MCF 10A (cell line): ENCODE results near the gene CTTNBP2NL. TPM values are rescaled to one million over a fixed set of nuclear protein-coding genes. Genes with fewer than 3 reads are reported as not detected.

Experiments
- BruUV-seq: library from RNA; stranded (reverse); fragments of 400-500 nt; replicated peaks from 2 replicates; lab custom pipeline; 2021; lab: Mats Ljungman, UMichigan
- CTCF ChIA-PET: fragments of 300-600 bp; sonication (Branson Sonifier 250); formaldehyde crosslinking; extraction: SDS; loops from one replicate; lab custom pipeline; 2021; ENCODE audit warnings: antibody characterized with exemption, inconsistent platforms; lab: Yijun Ruan, JAX
- POLR2A ChIA-PET: fragments of 300-600, 350-650 bp; sonication (Branson Sonifier 250); formaldehyde crosslinking; extraction: SDS; loops from one replicate; lab custom pipeline; 2020; ENCODE audit warnings: antibody characterized with exemption, inconsistent platforms; lab: Yijun Ruan, JAX
- DNase-seq: peaks from one replicate; pipeline ENCODE4 v3.0.0-alpha.2; 2018; ENCODE audit not compliant: unreplicated experiment
- H3K27ac Mint-ChIP-seq: one replicate; pipeline ENCODE4 v1.8.0; 2022; ENCODE audit warnings: mild to moderate bottlenecking, low read depth, mixed read lengths; ENCODE audit not compliant: unreplicated experiment
- H3K27me3 Mint-ChIP-seq: one replicate; pipeline ENCODE4 v1.8.0; 2022; ENCODE audit warnings: mixed read lengths; ENCODE audit not compliant: insufficient read depth, unreplicated experiment
- H3K36me3 Mint-ChIP-seq: one replicate; pipeline ENCODE4 v1.8.0; 2022; ENCODE audit warnings: mild to moderate bottlenecking, moderate library complexity, mixed read lengths; ENCODE audit not compliant: insufficient read depth, unreplicated experiment
- H3K4me1 Mint-ChIP-seq: one replicate; pipeline ENCODE4 v1.8.0; 2022; ENCODE audit warnings: mixed read lengths; ENCODE audit not compliant: insufficient read depth, unreplicated experiment
- H3K4me3 Mint-ChIP-seq: one replicate; pipeline ENCODE4 v1.8.0; 2022; ENCODE audit warnings: mild to moderate bottlenecking, moderate library complexity, mixed read lengths; ENCODE audit not compliant: unreplicated experiment
- H3K9me3 Mint-ChIP-seq: one replicate; pipeline ENCODE4 v1.8.0; 2022; ENCODE audit warnings: mixed read lengths; ENCODE audit not compliant: unreplicated experiment
- intact Hi-C: fragments of 100-400 bp; cut with micrococcal nuclease; formaldehyde crosslinking; loops from 2 replicates; pipeline ENCODE4 v1.14.1; 2022
- total RNA-seq: library from RNA; stranded (reverse); gene quantifications from 2 replicates; pipeline ENCODE4 v1.2.3, GENCODE V29; 2022
- TF ChIP-seq, protein P1 (sequence below): fragments of 200-600 bp; IDR thresholded peaks from one replicate; pipeline ENCODE4 v1.8.0; 2022; ENCODE audit warnings: antibody characterized with exemption, mild to moderate bottlenecking; ENCODE audit not compliant: unreplicated experiment

The CTTNBP2NL gene
- total RNA-seq, 1 experiment from 2014 or later, result 48.8 TPM

DNA sequence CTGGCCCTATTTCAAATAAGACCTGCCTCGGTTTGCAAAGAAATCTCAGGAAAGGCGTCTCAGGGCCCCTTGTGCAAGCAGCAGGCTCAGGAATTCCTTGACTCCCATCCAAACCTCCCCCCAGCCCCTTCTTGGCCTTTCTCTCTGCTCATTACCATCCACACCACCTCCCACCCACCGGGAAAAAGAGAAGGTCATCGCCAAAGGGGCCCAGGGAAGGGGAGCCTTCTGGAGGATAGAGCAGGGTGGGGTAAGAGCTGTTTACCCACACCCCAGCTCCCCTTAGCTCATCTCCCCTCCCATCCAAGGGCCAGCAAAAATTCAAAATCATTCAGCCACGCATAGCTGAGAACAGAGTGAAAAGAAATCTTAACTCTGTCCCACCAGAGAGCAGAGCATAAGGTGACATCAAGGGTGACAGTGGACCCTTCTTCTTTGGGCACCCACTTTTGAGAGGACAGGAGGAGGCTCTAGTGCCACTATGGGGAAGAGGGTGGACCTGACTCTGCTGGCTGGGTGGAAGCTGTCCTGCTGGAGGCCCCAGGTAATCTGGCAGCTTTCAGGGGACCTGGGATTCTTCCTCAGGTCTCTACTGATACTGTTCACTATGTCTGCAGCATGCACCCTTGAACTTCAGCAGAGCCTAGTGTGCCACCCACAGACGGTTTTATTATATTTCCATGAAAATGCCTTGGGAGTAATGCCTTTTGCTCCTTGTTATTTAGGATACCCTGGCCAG lies 108.8 kb downstream of the CTTNBP2NL start:
- no peaks in the 10 kb centered on the region for H3K4me1 Mint-ChIP-seq
- TF ChIP-seq, protein P1, sequence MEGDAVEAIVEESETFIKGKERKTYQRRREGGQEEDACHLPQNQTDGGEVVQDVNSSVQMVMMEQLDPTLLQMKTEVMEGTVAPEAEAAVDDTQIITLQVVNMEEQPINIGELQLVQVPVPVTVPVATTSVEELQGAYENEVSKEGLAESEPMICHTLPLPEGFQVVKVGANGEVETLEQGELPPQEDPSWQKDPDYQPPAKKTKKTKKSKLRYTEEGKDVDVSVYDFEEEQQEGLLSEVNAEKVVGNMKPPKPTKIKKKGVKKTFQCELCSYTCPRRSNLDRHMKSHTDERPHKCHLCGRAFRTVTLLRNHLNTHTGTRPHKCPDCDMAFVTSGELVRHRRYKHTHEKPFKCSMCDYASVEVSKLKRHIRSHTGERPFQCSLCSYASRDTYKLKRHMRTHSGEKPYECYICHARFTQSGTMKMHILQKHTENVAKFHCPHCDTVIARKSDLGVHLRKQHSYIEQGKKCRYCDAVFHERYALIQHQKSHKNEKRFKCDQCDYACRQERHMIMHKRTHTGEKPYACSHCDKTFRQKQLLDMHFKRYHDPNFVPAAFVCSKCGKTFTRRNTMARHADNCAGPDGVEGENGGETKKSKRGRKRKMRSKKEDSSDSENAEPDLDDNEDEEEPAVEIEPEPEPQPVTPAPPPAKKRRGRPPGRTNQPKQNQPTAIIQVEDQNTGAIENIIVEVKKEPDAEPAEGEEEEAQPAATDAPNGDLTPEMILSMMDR, result no peak
- no peak for DNase-seq
- no peak overlapping the region for H3K4me3 Mint-ChIP-seq
- POLR2A ChIA-PET, result no interaction called here
- no peak overlapping the region for H3K27ac Mint-ChIP-seq
- H3K9me3 Mint-ChIP-seq, result no peaks in the 10 kb centered on the region
- CTCF ChIA-PET, result interaction anchor here (0.6 to 1.2 kb wide), 4 partner anchors 41 to 424 kb away, joined by 3 to 6 read pairs (median 4); no protein-coding TSS in a partner anchor
- intact Hi-C loops, result no loop called here
- peaks cover 23% of the 10 kb centered on the region for H3K27me3 Mint-ChIP-seq
- H3K36me3 Mint-ChIP-seq, result no peaks in the 10 kb centered on the region
- no TSS peak for BruUV-seq

DNA sequence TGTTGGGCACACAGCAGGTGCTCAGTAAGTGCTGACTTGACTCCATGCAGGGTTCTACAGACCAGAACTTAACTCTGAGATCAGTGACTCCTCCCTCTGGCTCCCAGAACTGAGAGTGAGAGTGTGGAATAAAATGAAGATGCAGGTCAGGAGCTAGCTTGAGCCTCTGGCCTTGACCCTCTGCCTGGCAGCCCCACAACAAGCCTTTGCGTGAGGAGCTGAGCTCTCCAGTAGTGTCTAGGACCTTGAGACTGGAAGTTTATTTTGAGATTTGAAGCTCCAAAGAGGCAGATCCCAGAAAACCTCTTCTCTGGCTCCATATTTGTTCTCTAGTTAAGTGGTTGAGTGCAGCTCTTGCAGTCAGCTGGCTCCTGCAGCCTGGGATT lies 109.4 kb downstream of the CTTNBP2NL start:
- CTCF ChIA-PET, result interaction anchor here (0.6 to 1.2 kb wide), 4 partner anchors 38 to 69 kb away, joined by 3 to 6 read pairs (median 4); no protein-coding TSS in a partner anchor
- Mint-ChIP-seq H3K36me3 (no peaks in the 10 kb centered on the region), H3K27me3 (peaks cover 23% of the 10 kb centered on the region), H3K4me3 (no peak overlapping the region), H3K9me3 (no peaks in the 10 kb centered on the region), H3K4me1 (no peaks in the 10 kb centered on the region), H3K27ac (no peak overlapping the region)
- BruUV-seq, result no TSS peak
- intact Hi-C loops, result no loop called here
- no peak for DNase-seq
- POLR2A ChIA-PET, result interaction anchor here (0.7 kb wide), 1 partner anchor 9 kb away, joined by 3 read pairs; no protein-coding TSS in a partner anchor
- TF ChIP-seq, protein P1, result no peak

DNA sequence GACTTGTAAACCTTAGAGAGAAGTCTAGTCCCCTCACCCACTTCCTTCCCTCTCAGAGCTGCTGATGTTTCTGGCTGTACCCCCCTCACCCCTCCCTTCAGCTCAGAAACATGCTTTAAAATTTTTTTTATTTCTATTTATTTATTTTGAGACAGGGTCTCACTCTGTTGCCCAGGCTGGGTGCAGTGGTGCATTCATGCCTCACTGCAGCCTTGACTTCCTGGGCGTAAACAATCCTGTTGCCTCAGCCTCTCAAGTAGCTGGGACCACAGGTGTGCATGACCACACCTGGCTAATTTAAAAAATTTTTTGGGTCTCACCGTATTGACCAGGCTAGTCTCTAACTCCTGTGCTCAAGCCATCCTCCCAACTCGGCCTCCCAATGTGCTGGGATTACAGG lies 109.9 kb downstream of the CTTNBP2NL start:
- Mint-ChIP-seq H3K4me3 (no peak overlapping the region), H3K4me1 (no peaks in the 10 kb centered on the region), H3K27ac (no peak overlapping the region), H3K36me3 (no peaks in the 10 kb centered on the region), H3K27me3 (peaks cover 23% of the 10 kb centered on the region), H3K9me3 (no peaks in the 10 kb centered on the region)
- no peak for DNase-seq
- ChIA-PET CTCF (interaction anchor here (0.6 to 1.2 kb wide), 4 partner anchors 10 to 114 kb away, joined by 3 to 6 read pairs (median 4); no protein-coding TSS in a partner anchor), POLR2A (interaction anchor here (0.7 kb wide), 1 partner anchor 10 kb away, joined by 3 read pairs; no protein-coding TSS in a partner anchor)
- TF ChIP-seq, protein P1, result no peak
- no TSS peak for BruUV-seq
- intact Hi-C loops, result no loop called here

DNA sequence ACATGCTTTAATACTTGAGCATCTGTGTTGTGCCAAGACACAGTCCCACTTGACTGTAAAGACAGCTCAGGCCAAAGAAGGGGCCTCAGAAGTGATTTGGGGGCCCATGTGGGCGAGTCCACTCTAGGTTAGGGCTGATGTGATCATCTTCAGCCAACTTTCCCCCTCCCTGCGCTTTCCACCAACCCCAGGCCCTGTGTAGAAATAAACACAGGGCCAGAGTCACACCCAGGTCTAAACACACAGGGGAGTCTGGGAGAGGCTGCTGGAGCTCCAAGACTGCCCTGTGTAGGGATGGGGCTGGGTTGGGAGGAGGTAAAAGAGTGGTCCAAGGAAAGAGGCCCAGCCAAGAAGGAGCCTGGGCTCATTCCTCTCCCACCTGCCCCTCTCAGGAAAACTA lies 110.3 kb downstream of the CTTNBP2NL start:
- Mint-ChIP-seq H3K27ac (no peak overlapping the region), H3K4me3 (no peak overlapping the region)
- TF ChIP-seq, protein P1, result no peak

More for the DNA sequence above, 110.3 kb downstream of the CTTNBP2NL start:
- Mint-ChIP-seq H3K27me3 (peaks cover 23% of the 10 kb centered on the region), H3K36me3 (no peaks in the 10 kb centered on the region), H3K4me1 (no peaks in the 10 kb centered on the region), H3K9me3 (no peaks in the 10 kb centered on the region)
- no peak for DNase-seq
- POLR2A ChIA-PET, result no interaction called here
- BruUV-seq, result no TSS peak
- CTCF ChIA-PET, result interaction anchor here (0.5 to 1.2 kb wide), 4 partner anchors 10 to 115 kb away, joined by 3 to 6 read pairs (median 3); no protein-coding TSS in a partner anchor
- intact Hi-C loops, result no loop called here
